ENCODE results near the gene KIF3A.

- no peak for TF ChIP-seq ZNF664 (tag by site-specific recombination; IDR thresholded peaks at IDR 0.05)
- no peak for TF ChIP-seq ZNF214 (tag by site-specific recombination; IDR thresholded peaks at IDR 0.05; ENCODE audit: borderline replicate concordance)
Measured at GRCh38 chr5:132677682-132678400, 59.5 kb downstream of the KIF3A start.

Measured in HEK293 (cell line).